Activated CD4-positive, CD25-positive, alpha-beta regulatory T cell treated with anti-CD3 and anti-CD28 coated beads, Interleukin-2, amount 50 U/mL, for 72 hours (primary cell): ENCODE results near the gene KCNJ11.
"Not testable (repeated sequence)": the region's sequence is repeated elsewhere in the genome, so short reads cannot be mapped to it uniquely, and the experiment has no call there.

Source experiments
- DNase-seq: peaks from one replicate; pipeline ENCODE4 v3.0.0; 2021

Gene KCNJ11

GRCh38 chr11:17388609-17389210, at the start of gene KCNJ11:
Gene KCNJ11, minus strand, starts transcription at chr11:17388659. Its CDS starts 568 bp downstream, at chr11:17388091.
- no peak for DNase-seq

DNA sequence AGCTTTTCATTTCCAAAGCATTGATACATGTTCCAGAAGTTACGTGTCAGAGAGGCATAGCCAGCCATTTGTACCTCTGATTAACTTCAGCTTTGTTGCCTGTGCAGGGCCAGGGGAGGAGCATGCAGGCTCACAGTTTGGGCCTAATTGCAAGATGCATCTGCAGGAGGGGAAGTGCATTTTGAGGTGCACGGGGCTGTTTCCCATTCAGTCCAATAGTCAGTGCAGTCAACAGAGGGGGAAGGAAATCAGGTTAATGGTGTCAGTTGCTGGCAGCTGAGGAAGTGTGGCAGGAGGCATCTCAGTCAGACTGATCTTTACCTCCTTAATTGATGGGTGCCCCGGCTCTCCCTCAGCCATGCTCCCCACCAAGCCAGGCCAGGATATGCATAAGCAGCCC, 48.9 kb upstream of the KCNJ11 start:
- DNase-seq = no peak

- DNase-seq = no peak
Observed at GRCh38 chr11:17434108-17434507, 45.6 kb upstream of the KCNJ11 start.

- DNase-seq = no peak
Observed at GRCh38 chr11:17432002-17432401, 43.5 kb upstream of the KCNJ11 start.

- no peak for DNase-seq
Observed at GRCh38 chr11:17431139-17431538, 42.7 kb upstream of the KCNJ11 start.

GRCh38 chr11:17430616-17431015, 42.2 kb upstream of the KCNJ11 start:
- DNase-seq = no peak

- no peak for DNase-seq
Observed at GRCh38 chr11:17428925-17429324, 40.5 kb upstream of the KCNJ11 start.

- DNase-seq = no peak
Observed at GRCh38 chr11:17428261-17428660, 39.8 kb upstream of the KCNJ11 start.

DNA sequence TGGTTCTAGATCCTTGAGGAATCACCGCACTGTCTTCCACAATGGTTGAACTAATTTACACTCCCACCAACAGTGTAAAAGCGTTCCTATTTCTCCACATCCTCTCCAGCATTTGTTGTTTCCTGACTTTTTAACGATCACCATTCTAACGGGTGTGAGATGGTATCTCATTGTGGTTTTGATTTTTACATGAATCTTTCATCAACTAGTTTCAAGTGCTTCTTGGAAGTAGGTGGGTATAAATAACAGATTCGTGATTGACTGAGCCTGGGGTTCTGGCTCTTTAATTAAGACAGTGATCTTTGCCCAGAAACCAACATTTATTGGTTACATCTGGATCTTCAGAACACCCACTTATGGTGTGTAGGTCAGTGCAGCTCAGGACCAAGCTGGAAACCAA, 37.8 kb upstream of the KCNJ11 start:
- DNase-seq = not testable (repeated sequence)

- DNase-seq = no peak
Observed at GRCh38 chr11:17423533-17424310, 35.3 kb upstream of the KCNJ11 start.

- DNase-seq = no peak
Observed at GRCh38 chr11:17421781-17422180, 33.3 kb upstream of the KCNJ11 start.

DNA sequence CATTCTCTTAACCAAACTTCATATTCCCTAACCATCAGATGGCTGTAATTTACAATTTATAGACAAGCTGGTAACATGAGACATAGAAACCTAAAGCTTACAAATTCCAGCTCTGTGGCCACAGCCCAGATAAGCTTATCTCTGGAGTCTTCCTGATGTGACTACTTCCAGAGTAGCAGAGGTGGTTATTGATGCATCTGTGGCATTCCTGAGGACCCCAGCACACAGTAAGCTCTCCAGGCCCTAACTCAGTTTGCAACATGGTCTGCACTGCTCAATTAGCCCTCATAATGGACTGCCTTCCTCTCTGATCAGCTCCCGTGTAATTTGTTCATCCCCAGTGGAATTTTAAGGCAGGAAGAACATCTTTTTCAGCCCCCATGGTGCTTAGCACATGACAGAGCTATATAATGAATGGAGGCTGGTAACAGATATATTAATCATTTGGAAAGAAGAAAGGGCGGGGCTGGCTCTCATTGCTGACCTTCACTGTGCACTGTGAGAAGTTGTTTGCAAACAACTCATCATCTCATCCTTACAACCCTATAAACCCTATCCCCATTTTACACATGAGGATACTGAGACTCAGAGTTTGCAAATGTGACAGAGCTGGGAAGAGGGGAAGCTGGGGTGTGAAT, 30.1 kb upstream of the KCNJ11 start:
- DNase-seq = no peak

DNA sequence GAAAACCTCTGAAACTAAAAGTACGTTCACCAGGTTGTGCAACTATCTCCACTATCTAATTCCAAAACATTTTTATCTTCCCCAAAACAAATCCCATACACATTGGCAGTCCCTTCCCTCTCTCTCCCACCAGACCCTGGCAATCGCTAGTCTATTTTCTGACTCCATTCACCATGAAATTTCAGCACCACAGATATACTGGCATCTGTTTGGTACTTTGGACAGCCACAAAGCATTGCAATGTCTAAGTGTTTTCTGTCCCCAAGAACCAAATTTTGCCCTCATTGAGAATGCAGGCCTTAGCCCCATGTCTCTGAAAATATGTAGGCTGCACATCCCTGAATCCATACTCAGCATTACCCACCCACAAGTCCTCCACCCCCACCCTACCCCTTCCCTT, 28.0 kb upstream of the KCNJ11 start:
- no peak for DNase-seq

GRCh38 chr11:17415523-17416104, 27.2 kb upstream of the KCNJ11 start:
- DNase-seq = no peak

- no peak for DNase-seq
Observed at GRCh38 chr11:17414992-17415391, 26.5 kb upstream of the KCNJ11 start.

DNA sequence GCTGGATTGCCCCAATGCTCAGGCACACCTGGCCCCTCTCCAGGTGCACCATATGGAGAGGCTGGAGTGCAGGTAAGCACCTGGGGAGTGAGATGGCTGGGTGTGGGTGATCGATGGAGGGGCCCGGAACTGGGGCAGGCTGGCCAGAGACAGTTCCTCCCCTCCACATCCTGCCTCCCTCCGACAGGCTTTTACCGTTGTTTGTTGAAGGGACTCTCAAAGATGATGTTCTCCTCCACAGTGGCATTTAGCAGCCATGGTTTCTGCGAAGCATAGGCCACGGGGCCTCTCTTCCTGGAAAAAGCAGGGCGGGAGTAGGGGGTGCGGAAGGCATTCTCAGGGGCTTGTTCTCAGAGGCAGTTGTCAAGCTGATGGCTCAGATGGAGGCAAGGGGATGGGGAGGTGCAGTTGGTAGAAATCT, 25.9 kb upstream of the KCNJ11 start:
- DNase-seq = no peak

- no peak for DNase-seq
Observed at GRCh38 chr11:17413414-17414316, 25.2 kb upstream of the KCNJ11 start.

DNA sequence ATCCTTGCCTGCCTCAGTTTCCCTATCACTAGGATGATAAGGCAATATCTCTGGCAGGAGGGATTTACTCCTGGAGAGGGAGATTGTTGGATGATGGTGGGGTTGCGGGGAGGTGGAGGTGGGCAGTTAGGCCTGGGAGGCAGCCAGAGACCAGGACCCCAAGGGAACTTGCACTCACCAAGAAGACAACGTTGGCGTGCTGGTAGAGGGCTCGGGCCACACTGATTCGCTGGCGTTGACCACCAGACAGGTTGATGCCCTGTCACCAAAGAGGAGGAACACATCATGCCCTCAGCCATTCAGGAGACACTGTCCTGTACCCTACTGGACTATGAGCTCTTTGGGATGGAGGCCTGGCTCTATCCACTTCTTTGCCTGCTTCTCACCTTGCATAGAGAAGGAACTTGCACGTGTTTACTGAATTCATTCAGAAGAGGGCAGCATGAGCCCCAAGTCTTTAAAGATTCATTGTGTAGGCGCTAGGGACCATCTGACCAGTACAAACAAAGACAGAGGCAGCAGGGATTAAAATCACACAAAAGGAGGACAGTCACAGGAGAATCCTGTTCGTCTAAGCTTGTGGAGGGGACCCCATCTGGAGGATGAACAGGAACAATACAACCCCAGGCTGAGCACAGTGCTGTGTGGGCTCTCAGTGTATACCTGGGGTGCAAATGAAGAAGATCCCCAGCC, 24.2 kb upstream of the KCNJ11 start:
- DNase-seq = no peak

DNA sequence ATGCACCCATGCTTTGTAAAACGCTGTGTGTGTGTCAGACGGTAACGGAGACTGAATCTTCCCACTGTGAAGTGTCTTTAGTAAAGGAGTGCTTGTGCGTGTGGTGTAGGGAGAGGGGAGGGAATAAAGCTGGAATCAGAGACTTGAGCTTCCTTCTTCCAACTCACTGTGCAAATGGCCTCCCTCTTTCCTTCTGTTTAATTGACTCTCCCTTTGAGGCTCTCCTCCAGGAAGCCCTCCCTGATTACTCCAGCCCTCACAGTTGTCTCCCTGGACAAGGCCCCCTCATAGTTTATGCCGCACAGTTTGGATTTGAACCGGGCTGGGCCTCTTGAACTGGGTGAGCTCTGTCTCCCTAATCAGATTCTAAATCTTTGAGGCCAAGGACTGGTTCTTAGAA, 23.0 kb upstream of the KCNJ11 start:
- DNase-seq = no peak

GRCh38 chr11:17410606-17411379, 22.3 kb upstream of the KCNJ11 start:
- DNase-seq = no peak

DNA sequence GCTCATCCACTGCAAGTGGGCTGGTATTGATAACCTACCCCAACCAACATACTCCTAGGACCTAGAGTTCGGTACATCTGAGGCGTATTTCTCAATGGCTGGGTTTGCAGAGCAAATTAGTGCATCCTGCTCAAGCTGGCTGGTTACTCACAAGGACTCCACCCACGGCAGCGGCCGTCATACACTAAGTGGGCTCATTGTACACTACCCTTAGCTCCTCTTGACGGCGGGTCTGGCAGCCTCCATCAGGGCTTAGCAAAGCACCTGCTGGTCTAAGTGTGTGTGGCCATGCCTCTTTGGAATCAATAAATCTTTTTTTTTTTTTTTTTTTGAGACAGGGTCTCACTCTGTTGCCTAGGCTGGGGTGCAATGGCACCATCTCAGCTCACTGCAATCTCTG, 20.2 kb upstream of the KCNJ11 start:
- DNase-seq = no peak
